SIG-M5 treated with dmso at 0.1 percent for 504 hours (cell line): Measurements from ENCODE around the gene KIF5B.
"Not testable (repeated sequence)": the region's sequence is repeated elsewhere in the genome, so short reads cannot be mapped to it uniquely, and the experiment has no call there.

Experiments
- DNase-seq: peaks from one replicate; lab custom pipeline; 2025; ENCODE audit not compliant: unreplicated experiment; lab: John Stamatoyannopoulos, UW

KIF5B gene

DNA sequence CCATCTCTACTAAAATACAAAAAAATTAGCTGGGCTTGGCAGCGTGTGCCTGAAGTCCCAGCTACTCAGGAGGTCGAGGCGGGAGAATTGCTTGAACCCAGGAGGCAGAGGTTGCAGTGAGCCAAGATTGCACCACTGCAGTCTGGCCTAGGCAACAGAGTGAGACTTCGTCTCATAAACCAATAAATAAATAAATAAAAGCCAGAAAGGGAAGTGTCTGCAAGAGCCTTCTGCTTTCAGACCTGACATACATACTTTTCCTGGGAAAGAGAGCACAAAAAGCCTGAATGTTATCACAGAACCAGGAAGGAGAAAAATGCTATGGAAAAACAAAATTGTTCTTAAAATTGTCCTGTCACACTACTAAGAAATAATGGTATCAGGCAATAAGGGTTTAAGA, 4.1 kb upstream of the KIF5B start:
- peak; percentile 6 for DNase-seq

DNA sequence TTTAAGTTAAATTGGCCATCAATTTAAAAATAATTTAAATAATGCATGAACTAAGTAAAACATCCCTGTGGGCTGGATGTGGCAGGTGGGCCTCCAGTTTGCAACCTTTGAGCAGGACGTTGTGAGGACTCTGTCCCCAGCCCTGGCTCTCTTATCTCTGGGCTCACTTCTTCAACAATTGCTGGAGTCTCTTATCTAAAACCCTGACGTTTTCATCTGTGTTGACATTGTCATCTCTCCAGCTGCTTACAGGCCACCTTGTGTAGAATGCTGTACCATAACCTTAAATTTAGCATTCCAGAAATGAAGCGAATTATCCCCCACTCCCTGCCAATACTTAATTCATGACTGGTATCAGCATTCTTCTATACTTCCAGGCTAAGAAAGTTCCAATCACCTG, 3.2 kb upstream of the KIF5B start:
- DNase-seq = no peak

DNA sequence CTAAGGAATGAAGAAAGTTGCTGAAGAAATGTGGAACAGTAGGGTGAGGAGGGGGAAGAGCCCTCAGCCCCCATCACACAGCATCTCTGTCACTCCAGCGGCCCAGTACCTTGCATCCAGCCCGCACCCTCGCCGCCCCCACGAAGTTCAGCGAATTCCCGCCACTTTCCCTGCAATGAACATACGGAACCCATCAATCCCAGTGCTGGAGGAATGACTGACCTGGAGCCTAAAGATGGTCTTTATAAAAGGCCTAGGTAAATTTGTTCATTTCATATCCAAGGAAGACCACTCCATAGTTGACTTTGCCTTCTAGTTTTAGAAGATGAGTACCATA, 779 bp upstream of the KIF5B start:
- no peak for DNase-seq

DNA sequence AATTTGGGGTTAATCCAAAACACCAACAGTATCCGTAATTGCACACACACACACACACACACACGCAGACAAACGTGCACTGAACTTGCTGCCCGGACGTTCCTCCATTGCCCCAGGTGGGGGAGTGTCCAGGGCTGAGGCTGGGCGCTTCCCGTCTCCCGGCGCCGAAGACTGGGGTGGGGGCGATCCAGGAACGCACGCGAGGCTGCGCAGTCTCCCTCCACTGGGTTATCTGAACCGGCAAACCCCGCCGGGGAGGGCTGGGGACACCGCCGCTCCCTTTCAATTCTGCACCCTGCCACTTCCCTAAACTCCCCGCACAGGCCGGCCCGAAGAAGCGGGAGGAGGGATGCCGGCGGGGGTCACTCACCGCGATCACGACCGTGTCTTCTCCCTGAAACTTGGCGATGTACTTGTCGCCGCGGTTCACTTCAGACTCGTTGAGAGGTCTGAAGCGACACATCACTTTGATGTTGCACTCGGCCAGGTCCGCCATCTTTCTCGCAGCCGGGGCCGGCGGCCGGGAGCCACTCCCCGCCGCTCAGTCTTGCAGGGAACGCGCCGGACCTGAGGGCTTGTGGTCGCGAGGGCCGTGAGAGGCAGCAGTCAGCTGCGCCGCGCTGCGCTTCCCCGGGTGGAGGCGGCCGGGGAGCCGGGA, 618 bp downstream of the KIF5B start:
- peak; percentile 62 for DNase-seq

DNA sequence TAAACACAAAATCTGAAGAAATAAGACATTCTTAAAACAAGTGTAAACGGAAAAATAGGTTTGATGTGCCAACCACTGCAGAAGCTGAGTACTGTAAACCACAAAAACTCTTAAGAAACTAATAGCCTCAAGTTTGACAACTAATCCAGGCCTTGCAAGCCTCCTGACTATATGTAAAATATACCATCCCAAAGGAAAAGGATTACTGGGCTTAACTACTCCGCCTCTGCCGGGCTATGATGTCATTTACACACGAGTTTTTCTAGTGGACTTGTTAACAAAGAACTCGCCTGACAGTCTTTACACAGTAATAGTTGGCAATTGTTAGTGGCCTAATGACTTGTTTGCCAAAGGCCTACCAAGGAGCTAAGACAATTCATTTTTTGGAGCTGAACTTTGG, 2.1 kb downstream of the KIF5B start:
- peak; percentile 31 for DNase-seq

DNA sequence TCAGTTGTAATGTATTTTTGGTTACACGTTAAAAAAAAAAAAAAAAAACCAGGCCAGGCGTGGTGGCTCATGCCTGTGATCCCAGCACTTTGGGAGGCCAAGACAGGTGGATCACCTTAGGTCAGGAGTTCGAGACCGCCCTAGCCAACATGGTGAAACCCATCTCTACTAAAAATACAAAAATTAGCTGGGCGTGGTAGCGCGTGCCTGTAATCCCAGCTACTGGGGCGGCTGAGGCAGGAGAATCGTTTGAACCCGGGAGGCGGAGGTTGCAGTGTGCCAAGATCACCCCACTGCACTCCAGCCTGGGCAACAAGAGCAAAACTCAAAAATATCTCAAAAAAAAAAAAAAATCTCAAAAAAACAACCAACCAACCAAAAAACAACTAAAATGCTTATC, 2.8 kb downstream of the KIF5B start:
- not testable (repeated sequence) for DNase-seq

DNA sequence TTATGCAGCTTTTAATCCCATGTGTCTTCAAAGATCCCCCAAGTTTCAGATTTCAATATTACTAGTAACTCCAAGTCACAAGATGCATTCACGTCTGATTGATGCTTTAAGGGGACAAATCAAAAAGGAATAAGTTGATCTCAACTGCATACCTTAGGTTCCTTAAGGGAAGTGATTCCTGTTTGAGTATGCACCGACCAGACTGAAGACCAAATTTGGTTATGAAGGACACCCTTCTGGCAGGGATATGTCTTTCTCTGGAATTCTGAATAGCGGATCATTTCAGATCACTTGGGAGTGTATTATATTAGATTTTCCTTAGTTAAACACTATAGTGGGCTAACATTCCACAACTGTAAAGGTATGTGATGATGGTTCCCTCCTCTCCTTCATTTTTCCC, 4.3 kb downstream of the KIF5B start:
- no peak for DNase-seq

DNA sequence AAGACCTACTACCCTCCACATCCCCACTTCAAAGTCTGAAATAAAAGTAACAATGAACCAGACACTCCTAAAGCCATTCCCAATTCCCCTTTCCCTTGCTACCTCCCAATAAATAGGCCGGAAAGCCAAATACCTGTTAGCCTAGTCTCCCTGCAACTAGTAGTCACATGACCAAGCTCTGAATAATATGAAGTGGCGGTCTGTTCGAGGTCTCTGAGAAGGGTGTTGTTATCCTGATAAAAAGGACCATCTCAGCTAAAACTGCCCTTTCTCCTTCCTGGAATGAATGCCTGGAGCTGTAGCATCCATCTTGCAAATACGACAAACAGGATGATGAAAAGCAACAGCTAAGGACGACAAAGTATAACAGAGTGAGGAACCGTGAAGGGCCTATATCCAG, 6.0 kb downstream of the KIF5B start:
- DNase-seq = no peak

DNA sequence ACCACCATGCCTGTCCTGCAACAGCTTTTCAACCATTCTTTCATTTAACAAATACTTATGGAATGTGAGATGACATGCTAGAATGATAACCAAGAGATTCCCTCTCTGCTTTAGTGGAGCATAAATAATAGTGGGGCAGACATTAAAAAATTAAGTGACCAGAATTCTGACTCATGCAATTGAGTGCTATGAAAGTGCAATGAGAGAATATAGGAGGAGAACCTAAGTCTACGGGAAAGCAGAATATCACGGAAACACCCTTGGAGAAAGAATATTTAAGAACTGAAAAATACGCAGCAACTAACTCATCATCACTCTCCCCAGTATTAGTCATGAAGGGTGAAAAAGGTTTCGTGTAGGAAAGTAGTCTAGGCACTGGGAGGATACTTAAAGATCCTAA, 7.1 kb downstream of the KIF5B start:
- DNase-seq = no peak

DNA sequence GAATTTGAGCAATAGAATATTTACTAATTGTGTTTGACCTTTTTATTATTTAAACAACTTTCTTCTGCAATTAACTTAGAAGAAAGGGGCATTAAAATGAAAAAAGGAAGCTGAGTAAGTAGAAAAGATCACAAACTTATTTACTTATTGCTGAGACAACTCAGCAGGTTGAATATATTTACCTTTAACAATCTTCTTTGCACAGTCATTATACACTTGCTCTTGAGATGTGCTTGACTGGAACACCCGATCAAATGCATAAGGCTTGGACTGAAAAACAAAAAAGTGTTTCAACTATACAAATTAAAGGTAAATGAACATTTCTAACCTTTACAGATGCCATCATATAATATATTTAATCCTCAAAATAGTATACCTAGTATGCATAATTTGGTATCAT, 7.9 kb downstream of the KIF5B start:
- DNase-seq = no peak

DNA sequence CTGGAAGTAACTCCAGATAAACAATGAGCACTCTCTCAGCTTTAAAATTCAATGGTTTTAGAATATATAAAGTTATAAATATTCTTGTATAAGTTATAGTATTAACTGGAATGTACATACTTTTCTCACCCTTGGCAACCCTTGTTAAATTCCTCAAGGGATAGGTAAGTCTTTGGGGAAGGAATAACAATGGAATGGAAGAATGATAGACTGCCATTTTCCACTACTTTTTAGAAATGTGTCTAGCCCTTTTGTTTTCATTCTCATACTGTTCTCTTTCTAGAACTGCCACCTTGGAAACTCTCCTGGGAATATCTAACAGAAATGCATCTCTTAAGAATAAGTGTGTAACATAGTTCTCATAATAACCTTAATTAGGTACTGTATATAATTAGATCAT, 8.3 kb downstream of the KIF5B start:
- no peak for DNase-seq

DNA sequence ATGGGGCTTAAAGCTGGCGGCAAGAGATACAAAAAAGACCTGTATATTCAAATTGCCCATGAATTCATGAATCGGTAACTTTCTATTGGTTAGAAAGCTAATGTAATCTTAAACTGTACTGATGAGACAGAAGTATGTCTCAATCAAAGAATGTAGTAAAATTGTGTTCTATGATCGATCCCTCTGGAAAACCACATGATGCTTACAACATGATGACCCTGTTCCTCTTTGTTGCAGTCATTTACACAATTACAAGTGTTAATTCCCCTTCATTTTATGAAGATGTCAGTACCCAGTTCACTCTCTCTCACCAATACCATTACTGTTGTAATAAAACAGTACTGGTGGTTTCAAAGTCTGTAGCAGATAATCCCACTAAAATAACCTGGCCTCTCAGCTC, 10.1 kb downstream of the KIF5B start:
- peak; percentile 47 for DNase-seq

DNA sequence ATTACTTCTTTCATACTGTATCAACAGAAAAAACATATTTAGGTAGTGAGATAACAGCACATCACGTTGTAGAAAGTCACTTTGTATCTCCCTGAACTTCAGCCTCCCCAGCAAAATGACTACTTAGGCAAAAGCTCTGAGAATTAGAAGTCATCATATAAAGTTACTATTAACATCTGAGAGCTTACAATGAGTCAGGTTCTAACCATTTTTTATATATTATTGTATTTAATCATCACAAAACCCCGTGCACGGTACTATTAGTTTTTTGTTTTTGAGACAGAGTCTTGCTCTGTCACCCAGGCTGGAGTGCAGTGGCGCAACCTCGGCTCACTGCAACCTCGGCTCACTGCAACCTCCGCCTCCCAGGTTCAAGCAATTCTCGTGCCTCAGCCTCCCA, 13.5 kb downstream of the KIF5B start:
- not testable (repeated sequence) for DNase-seq

DNA sequence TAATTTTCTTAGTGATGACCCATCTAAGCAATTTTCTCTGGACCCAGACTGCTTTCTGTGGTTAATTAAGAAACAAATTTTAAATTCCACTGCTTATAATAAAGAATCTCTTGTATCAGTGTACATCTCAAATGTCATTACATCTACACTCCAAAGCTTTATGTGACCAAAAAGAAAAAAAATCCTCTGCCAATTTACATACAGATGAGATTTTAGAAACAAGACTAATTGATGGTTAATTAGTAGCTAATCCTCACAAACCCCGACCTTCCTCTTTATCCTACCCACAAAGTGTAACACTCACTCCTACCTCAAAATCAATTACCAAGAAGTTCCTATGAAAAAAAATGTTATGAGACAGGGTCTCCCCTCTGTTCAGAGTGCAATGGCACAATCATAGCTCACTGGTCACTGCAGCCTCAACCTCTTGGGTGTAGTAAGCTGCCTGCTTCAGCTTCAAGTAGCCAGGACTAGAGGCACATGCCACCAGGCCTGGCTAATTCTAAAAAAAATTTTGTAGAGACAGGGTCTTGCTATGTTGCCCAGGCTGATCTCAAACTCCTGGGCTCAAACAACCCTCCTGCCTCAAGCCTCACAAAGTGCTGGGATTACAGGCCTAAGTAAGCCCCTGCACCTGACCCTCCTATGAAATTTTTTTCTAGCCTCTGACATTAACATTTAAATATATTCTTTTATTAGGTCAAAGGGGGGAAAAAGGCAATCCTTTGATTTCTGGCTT, 14.8 kb downstream of the KIF5B start:
- DNase-seq = no peak

DNA sequence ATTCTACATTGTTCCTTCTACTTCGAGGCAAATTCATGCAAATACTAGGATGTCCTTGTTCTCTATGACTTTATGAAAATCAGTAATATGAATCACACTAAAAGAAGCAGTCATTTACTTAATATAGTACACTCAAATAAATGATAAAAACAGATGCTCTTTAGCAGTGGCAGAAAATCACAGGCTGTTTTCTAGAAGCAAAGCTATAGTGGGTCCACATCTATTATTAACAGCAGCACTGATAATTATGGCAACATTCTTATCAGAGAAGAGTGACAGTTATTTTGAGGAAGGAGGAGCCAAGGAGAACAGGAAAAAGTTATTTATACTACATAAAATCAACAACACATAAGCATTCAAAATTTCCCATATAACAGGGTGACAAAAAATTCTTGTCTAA, 16.5 kb downstream of the KIF5B start:
- no peak for DNase-seq

DNA sequence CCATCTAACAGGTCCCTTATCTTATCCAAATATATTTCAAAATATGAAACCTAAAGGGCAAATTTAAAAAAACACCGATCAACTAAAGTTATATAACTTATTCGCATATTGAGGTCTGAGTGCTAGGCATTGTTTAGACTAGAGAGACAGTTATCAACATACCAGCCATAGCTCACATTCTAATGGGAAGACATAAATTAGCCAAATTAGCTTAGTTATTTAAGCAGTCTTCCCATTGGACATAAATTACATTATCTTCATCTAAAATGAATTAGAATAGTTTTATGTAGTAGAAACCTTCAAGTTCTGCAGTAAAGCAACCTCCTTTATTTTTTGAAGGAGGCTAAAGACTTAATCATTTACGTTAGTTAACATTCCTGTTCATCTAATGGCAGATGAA, 17.4 kb downstream of the KIF5B start:
- DNase-seq = no peak

DNA sequence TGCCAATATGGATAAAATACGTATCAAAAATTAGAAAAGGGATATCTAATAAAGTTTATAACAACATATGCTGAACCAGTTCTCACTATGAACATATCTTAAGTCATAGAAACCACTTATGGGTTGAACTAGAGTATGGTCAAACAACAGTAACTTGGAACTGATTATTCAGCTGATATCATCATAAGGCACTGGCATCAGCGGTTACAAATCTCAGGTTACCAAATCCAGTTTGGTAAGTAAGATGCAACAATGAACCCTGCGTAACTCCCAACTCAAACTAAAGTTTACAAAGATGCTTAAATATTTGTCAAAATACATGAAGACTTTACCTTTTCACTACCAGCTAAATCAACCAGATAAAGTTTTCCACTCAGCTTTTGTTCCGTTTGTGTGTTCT, 19.3 kb downstream of the KIF5B start:
- peak; percentile 53 for DNase-seq

DNA sequence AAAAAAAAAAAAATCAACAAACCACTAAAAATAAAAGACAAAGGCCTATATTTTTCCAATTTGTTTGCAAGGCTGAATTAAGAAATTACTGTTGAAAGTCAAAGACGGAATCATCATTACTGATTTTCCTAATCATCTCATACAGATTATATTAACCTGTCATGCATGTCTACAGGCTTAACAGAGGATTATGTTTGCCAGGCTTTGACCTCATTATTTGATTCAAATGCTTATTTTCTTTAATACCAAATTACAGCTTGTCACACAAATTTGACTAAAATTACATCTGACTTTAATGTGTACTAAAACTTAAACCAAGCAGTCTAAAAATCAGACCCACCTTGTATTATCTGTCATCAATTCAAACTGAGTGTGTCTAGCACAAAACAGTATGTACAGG, 21.2 kb downstream of the KIF5B start:
- DNase-seq = no peak

DNA sequence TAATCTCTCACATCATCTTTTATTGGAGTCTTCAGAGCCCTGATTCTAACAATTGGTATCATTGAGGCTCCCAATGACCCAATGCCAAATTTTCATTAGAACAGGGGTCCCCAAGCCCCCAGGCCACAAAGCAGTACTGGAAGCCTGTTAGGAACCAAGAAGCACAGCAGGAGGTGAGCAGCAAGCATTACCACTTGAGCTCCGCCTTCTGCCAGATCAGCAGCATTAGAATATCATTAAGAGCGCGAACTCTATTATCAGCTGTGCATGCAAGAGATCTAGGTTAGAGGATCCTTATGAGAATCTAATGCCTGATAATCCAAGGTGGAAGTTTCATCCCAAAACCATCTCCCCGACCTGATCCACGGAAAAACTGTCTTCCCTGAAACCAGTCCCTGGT, 23.1 kb downstream of the KIF5B start:
- DNase-seq = no peak

DNA sequence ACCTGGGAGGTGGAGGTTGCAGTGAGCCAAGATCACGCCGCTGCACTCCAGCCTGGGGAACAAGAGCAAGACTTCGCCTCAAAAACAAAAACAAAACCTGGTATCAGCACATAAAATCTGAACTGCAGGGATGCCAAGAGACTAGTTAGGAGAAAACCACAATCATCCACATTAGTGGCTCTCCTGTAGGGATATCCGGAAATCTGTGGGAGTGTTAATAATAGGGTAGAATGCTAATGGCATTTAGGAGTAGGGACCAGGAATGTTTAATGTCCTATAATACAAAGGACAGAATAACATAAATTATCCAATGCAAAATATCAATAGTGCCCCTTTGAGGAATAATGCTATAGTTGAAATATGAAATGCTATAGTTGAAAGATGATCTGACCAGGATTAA, 24.3 kb downstream of the KIF5B start:
- DNase-seq = no peak

DNA sequence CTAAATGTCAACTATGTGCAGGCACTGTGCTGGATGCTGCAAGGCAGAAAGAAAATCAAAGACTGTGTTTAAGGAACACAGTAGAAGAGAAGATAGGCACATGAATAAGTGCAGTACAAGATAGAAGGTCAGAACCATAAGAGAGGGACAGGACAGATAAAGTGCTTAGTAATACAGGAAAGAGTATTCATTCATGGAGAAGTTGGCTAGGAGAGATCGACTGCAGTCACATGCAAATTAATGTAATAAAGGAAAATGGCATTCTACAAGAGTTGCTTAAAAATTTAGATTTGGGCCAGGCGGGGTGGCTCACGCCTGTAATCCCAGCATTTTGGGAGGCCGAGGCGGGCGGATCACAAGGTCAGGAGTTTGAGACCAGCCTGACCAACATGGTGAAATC, 24.8 kb downstream of the KIF5B start:
- no peak for DNase-seq

DNA sequence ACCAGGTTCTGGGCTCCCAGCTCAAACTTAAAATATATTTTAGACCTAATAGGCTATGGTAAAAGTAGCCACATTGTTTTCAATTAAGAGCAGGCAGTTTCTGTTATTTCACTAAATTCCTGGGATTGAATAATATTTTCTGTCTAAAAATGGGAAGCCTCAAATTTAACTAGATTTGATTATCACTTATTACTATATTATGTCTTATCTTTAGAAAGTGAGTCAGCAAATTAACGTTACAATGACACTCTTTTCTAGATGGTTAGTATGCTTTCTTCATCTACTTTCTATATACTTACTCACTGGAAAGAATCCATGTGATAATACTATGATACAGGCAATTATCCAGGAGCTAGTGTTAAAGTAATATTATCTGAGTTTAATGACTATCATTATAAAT, 27.5 kb downstream of the KIF5B start:
- no peak for DNase-seq

DNA sequence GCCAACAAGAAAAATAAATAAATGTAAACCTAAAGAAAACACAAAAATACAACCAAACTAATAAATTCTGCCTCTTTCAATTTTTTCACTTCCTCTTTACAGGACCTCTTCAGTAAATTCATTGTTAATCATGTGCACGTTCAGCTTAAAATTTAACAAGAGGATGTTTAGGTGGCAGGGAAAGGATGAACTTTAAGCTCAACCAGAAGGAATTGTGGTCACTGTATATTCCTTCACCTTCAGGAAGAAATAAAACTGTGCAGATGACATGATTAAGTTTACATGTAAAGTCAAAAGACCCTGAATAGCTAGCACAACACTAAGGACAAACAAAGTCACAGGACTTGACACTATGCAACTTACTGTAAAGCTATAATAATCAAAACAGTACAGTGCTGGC, 33.0 kb downstream of the KIF5B start:
- DNase-seq = no peak
